ENCODE data around the gene SPAG5. TPM values are rescaled to one million over a fixed set of nuclear protein-coding genes. Genes with fewer than 3 reads are reported as not detected.

SPAG5 gene
- total RNA-seq, 1 donor from 2014 or later, result 141 TPM

DNA sequence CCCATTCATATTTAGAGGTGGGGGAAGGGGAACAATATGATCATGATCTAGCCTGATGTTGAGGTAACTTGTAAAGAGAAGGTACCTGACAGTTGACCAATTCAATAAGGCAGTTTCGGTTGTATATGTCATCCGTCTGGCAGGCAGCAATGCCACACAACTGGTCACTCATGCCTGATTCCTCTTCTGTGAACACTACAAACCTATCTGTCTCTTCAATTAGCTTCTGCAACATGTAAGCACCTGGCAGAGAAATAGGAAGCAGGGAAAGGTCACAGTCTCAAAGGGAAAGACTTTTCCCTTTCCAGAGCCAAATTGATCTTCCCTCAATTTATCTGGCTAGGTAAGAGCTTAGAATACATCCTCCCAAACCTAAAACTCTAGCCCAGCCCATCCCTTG is 25.3 kb upstream of the SPAG5 start:
- Mint-ChIP-seq H3K27ac (no peak overlapping the region), H3K9me3 (no peaks in the 10 kb centered on the region), H3K4me1 (no peaks in the 10 kb centered on the region), H3K36me3 (peaks cover 32% of the 10 kb centered on the region), H3K27me3 (ENCODE audit: insufficient read depth, low read depth) (peaks cover 3% of the 10 kb centered on the region), H3K4me3 (no peak overlapping the region)
- Histone ChIP-seq H3K36me3 (peaks cover 8% of the 10 kb centered on the region), H3K27ac (no peak overlapping the region), H3K9me3 (ENCODE audit: low read depth) (no peaks in the 10 kb centered on the region), H3F3A (ENCODE audit: low read depth) (no peaks in the 10 kb centered on the region), H2AFZ (replicated peaks) (no peak overlapping the region), H3K27me3 (no peaks in the 10 kb centered on the region), H3K9ac (no peak overlapping the region), H3K4me2 (no peak overlapping the region), H3K4me3 (no peak overlapping the region), H3K79me2 (ENCODE audit: low read depth) (no peaks in the 10 kb centered on the region), H4K20me1 (ENCODE audit: low read depth) (peaks cover 13% of the 10 kb centered on the region), H3K4me1 (no peaks in the 10 kb centered on the region)
- DNase-seq (ENCODE audit: low spot score), result no peak
- TF ChIP-seq EZH2phosphoT487 (IDR thresholded peaks at IDR 0.05), result no peak

GRCh38 chr17:28623696-28624095 is 24.9 kb upstream of the SPAG5 start:
- Histone ChIP-seq H3K36me3 (peaks cover 9% of the 10 kb centered on the region), H4K20me1 (ENCODE audit: low read depth) (peaks cover 13% of the 10 kb centered on the region), H2AFZ (replicated peaks) (no peak overlapping the region), H3K4me2 (no peak overlapping the region), H3K27me3 (no peaks in the 10 kb centered on the region), H3K4me1 (no peaks in the 10 kb centered on the region), H3K4me3 (no peak overlapping the region), H3K27ac (no peak overlapping the region), H3K9ac (no peak overlapping the region), H3K9me3 (ENCODE audit: low read depth) (no peaks in the 10 kb centered on the region), H3F3A (ENCODE audit: low read depth) (no peaks in the 10 kb centered on the region), H3K79me2 (ENCODE audit: low read depth) (no peaks in the 10 kb centered on the region)
- no peaks in the 10 kb centered on the region for H3K9me3 Mint-ChIP-seq
- TF ChIP-seq, protein P1, sequence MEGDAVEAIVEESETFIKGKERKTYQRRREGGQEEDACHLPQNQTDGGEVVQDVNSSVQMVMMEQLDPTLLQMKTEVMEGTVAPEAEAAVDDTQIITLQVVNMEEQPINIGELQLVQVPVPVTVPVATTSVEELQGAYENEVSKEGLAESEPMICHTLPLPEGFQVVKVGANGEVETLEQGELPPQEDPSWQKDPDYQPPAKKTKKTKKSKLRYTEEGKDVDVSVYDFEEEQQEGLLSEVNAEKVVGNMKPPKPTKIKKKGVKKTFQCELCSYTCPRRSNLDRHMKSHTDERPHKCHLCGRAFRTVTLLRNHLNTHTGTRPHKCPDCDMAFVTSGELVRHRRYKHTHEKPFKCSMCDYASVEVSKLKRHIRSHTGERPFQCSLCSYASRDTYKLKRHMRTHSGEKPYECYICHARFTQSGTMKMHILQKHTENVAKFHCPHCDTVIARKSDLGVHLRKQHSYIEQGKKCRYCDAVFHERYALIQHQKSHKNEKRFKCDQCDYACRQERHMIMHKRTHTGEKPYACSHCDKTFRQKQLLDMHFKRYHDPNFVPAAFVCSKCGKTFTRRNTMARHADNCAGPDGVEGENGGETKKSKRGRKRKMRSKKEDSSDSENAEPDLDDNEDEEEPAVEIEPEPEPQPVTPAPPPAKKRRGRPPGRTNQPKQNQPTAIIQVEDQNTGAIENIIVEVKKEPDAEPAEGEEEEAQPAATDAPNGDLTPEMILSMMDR (IDR thresholded peaks at IDR 0.05), result no peak
- no peak for TF ChIP-seq EZH2 (IDR thresholded peaks at IDR 0.05)
- TF ChIP-seq EZH2phosphoT487 (IDR thresholded peaks at IDR 0.05), result no peak
- no peak for DNase-seq (ENCODE audit: low spot score)
- H3K27me3 Mint-ChIP-seq (ENCODE audit: insufficient read depth, low read depth), result peaks cover 3% of the 10 kb centered on the region
- no peak overlapping the region for H3K27ac Mint-ChIP-seq
- H3K36me3 Mint-ChIP-seq, result peaks cover 34% of the 10 kb centered on the region
- H3K4me1 Mint-ChIP-seq, result no peaks in the 10 kb centered on the region
- no peak overlapping the region for H3K4me3 Mint-ChIP-seq

- Histone ChIP-seq H3F3A (ENCODE audit: low read depth) (no peaks in the 10 kb centered on the region), H3K4me3 (no peak overlapping the region), H3K36me3 (peaks cover 22% of the 10 kb centered on the region), H4K20me1 (ENCODE audit: low read depth) (peaks cover 13% of the 10 kb centered on the region), H3K27ac (no peak overlapping the region), H3K27me3 (no peaks in the 10 kb centered on the region), H2AFZ (replicated peaks) (no peak overlapping the region), H3K4me2 (no peak overlapping the region), H3K9me3 (ENCODE audit: low read depth) (no peaks in the 10 kb centered on the region), H3K79me2 (ENCODE audit: low read depth) (no peaks in the 10 kb centered on the region), H3K4me1 (no peaks in the 10 kb centered on the region), H3K9ac (no peak overlapping the region)
- Mint-ChIP-seq H3K4me1 (no peaks in the 10 kb centered on the region), H3K4me3 (no peak overlapping the region), H3K27ac (no peak overlapping the region), H3K9me3 (no peaks in the 10 kb centered on the region), H3K27me3 (ENCODE audit: insufficient read depth, low read depth) (peaks cover 3% of the 10 kb centered on the region), H3K36me3 (peaks cover 33% of the 10 kb centered on the region)
- no peak for DNase-seq (ENCODE audit: low spot score)
- TF ChIP-seq, protein P1 (IDR thresholded peaks at IDR 0.05), result no peak
- TF ChIP-seq EZH2 (IDR thresholded peaks at IDR 0.05) (no peak), EZH2phosphoT487 (IDR thresholded peaks at IDR 0.05) (no peak)
These were observed 23.4 kb upstream of the SPAG5 start for GRCh38 chr17:28622186-28622585.

DNA sequence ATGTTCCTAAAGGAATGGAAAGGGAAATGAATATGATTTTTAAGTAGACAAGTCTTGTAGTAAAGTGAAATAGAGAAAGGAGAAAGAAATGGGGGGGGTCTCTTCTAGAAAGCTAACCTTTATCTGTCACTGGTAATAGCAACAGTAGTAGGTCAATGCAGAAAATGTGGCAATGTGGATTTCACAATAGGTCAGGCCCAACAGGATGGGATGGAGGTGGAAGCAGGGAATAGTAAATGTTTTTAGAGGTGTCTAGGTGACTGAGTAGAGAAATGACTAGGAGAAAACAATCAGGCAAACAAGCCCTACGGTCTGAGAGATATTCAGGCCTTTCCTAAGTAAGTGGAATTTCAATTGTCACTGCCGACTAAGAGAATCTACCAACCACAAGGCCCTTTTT is 21.2 kb upstream of the SPAG5 start:
- no peak for DNase-seq (ENCODE audit: low spot score)
- no peak overlapping the region for H3K9ac ChIP-seq
- no peaks in the 10 kb centered on the region for H3K27me3 ChIP-seq
- no peak overlapping the region for H3K27ac ChIP-seq
- Mint-ChIP-seq H3K27ac (no peak overlapping the region), H3K4me1 (no peaks in the 10 kb centered on the region), H3K4me3 (no peak overlapping the region), H3K9me3 (no peaks in the 10 kb centered on the region), H3K36me3 (peaks cover 31% of the 10 kb centered on the region), H3K27me3 (ENCODE audit: insufficient read depth, low read depth) (peaks cover 3% of the 10 kb centered on the region)
- peaks cover 30% of the 10 kb centered on the region for H3K36me3 ChIP-seq
- no peaks in the 10 kb centered on the region for H3K9me3 ChIP-seq (ENCODE audit: low read depth)
- no peak for TF ChIP-seq EZH2 (IDR thresholded peaks at IDR 0.05)
- TF ChIP-seq EZH2phosphoT487 (IDR thresholded peaks at IDR 0.05), result no peak
- TF ChIP-seq, protein P1 (IDR thresholded peaks at IDR 0.05), result no peak
- no peaks in the 10 kb centered on the region for H3F3A ChIP-seq (ENCODE audit: low read depth)
- H3K4me1 ChIP-seq, result no peaks in the 10 kb centered on the region
- H3K4me2 ChIP-seq, result no peak overlapping the region
- H4K20me1 ChIP-seq (ENCODE audit: low read depth), result peaks cover 13% of the 10 kb centered on the region
- H3K4me3 ChIP-seq, result no peak overlapping the region
- no peak overlapping the region for H2AFZ ChIP-seq (replicated peaks)
- H3K79me2 ChIP-seq (ENCODE audit: low read depth), result no peaks in the 10 kb centered on the region
